Measurements from ENCODE around the gene JAM2. TPM values are rescaled to one million over a fixed set of nuclear protein-coding genes. Genes with fewer than 3 reads are reported as not detected.
A peak's percentile ranks its signal among the peaks of the same experiment; 100 is the strongest.

The JAM2 gene
- total and polyA plus RNA-seq, 5 donors from 2014 or later = 0.08 to 0.39 (median 0.24) TPM; not detected in 2

DNA sequence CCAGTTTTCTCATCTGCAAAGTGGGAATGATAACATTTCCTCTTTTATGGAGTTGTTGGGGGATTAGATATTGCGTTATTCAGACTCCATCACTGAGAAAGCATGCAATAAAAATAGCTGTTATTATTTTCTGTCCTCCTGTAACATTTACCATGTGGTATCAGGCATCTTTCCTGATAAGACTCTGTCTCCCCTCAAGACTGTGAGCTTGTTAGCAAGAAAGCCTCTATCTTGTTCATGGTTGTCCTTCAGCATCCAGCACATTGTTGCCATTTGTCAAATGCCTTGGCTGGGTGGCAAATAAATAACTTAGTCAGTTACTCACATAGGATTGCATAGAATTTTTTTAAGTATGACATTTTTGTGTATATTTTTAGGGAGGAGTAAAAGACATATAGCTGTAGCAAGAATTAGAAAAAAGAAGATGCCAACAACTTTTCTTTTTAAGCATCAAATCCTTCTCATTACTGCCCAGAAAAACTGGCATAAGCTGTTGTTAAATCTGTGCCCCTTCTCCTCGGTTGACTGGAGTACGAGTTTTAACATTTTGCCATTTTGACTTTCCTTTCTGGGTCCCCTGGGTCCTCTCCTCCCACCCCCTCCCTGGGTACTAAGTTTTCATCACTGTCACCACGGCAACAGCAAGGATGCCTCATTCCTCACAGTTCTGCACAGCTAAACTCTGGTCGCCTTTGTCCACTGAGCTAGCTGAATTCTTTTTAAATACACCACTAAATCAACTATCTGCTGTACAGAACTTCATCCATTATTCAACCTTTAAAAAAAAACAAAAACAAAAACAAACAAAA, 1.0 kb upstream of the JAM2 start:
- no peak for DNase-seq
- Histone ChIP-seq H3K36me3 (ENCODE audit: control insufficient read depth, insufficient read depth, low read length) (no peaks in the 10 kb centered on the region), H3K4me3 (ENCODE audit: low read depth, low read length) (no peak overlapping the region), H3K4me1 (ENCODE audit: control insufficient read depth, insufficient read depth, low read length, poor library complexity, severe bottlenecking) (peaks cover 20% of the 10 kb centered on the region), H3K27me3 (ENCODE audit: control insufficient read depth, insufficient read depth, low read length) (peaks cover 29% of the 10 kb centered on the region), H3K9me3 (ENCODE audit: control insufficient read depth in 2 of 2, low read length in 2 of 2) (no peaks in the 10 kb centered on the region), H3K27ac (ENCODE audit: insufficient read depth, low read length, poor library complexity, severe bottlenecking) (no peak overlapping the region)
- Mint-ChIP-seq H3K27me3 (peaks cover 55% of the 10 kb centered on the region), H3K9me3 (peaks cover 0 to 5% (median 0%) of the 10 kb centered on the region in 7 donors), H3K36me3 (no peaks in the 10 kb centered on the region), H3K4me3 (peak overlapping the region in 2 of 4 donors; percentile 8 to 66), H3K4me1 (peaks cover 0 to 19% (median 11%) of the 10 kb centered on the region in 4 donors), H3K27ac (no peak overlapping the region)
- no peak for ATAC-seq (ENCODE audit: low read depth in 2 of 2)

- no peaks in the 10 kb centered on the region for H3K36me3 Mint-ChIP-seq
- peaks cover 0 to 5% (median 0%) of the 10 kb centered on the region in 7 donors for H3K9me3 Mint-ChIP-seq
- ATAC-seq (ENCODE audit: low read depth in 2 of 2) (peak; percentile 74 to 80), DNase-seq (peak; percentile 24 to 39 (median 37))
- no peak overlapping the region for H3K27ac Mint-ChIP-seq
- Histone ChIP-seq H3K4me1 (ENCODE audit: control insufficient read depth, insufficient read depth, low read length, poor library complexity, severe bottlenecking) (peaks cover 20% of the 10 kb centered on the region), H3K4me3 (ENCODE audit: low read depth, low read length) (peak overlapping the region; percentile 34), H3K27ac (ENCODE audit: insufficient read depth, low read length, poor library complexity, severe bottlenecking) (no peak overlapping the region), H3K27me3 (ENCODE audit: control insufficient read depth, insufficient read depth, low read length) (peaks cover 31% of the 10 kb centered on the region), H3K36me3 (ENCODE audit: control insufficient read depth, insufficient read depth, low read length) (no peaks in the 10 kb centered on the region), H3K9me3 (ENCODE audit: control insufficient read depth in 2 of 2, low read length in 2 of 2) (no peaks in the 10 kb centered on the region)
- peak overlapping the region; percentile 63 to 88 (median 76) for H3K4me3 Mint-ChIP-seq
- peaks cover 0 to 19% (median 11%) of the 10 kb centered on the region in 4 donors for H3K4me1 Mint-ChIP-seq
- peaks cover 58% of the 10 kb centered on the region for H3K27me3 Mint-ChIP-seq
These were observed 618 bp downstream of the JAM2 start for GRCh38 chr21:25639551-25640201.

GRCh38 chr21:25640202-25640942, 1.3 kb downstream of the JAM2 start:
- peaks cover 0 to 5% (median 0%) of the 10 kb centered on the region in 7 donors for H3K9me3 Mint-ChIP-seq
- Histone ChIP-seq H3K27me3 (ENCODE audit: control insufficient read depth, insufficient read depth, low read length) (peaks cover 31% of the 10 kb centered on the region), H3K27ac (ENCODE audit: insufficient read depth, low read length, poor library complexity, severe bottlenecking) (no peak overlapping the region), H3K9me3 (ENCODE audit: control insufficient read depth in 2 of 2, low read length in 2 of 2) (no peaks in the 10 kb centered on the region), H3K4me3 (ENCODE audit: low read depth, low read length) (peak overlapping the region; percentile 34), H3K4me1 (ENCODE audit: control insufficient read depth, insufficient read depth, low read length, poor library complexity, severe bottlenecking) (peaks cover 20% of the 10 kb centered on the region), H3K36me3 (ENCODE audit: control insufficient read depth, insufficient read depth, low read length) (no peaks in the 10 kb centered on the region)
- peaks cover 56% of the 10 kb centered on the region for H3K27me3 Mint-ChIP-seq
- H3K4me1 Mint-ChIP-seq = peaks cover 0 to 19% (median 11%) of the 10 kb centered on the region in 4 donors
- ATAC-seq (ENCODE audit: low read depth in 2 of 2) = peak in 1 of 2 donors; percentile 15
- no peaks in the 10 kb centered on the region for H3K36me3 Mint-ChIP-seq
- peak overlapping the region; percentile 63 to 88 (median 76) for H3K4me3 Mint-ChIP-seq
- peak in 1 of 3 donors; percentile 4 for DNase-seq
- peak overlapping the region; percentile 3 to 96 (median 48) for H3K27ac Mint-ChIP-seq

GRCh38 chr21:25640943-25641292, 1.9 kb downstream of the JAM2 start:
- Mint-ChIP-seq H3K36me3 (no peaks in the 10 kb centered on the region), H3K27ac (peak overlapping the region in 2 of 3 donors; percentile 3 to 48), H3K4me1 (peaks cover 0 to 19% (median 11%) of the 10 kb centered on the region in 4 donors), H3K4me3 (peak overlapping the region; percentile 63 to 88 (median 73)), H3K9me3 (peaks cover 0 to 5% (median 0%) of the 10 kb centered on the region in 7 donors), H3K27me3 (peaks cover 56% of the 10 kb centered on the region)
- Histone ChIP-seq H3K4me3 (ENCODE audit: low read depth, low read length) (no peak overlapping the region), H3K9me3 (ENCODE audit: control insufficient read depth in 2 of 2, low read length in 2 of 2) (no peaks in the 10 kb centered on the region), H3K4me1 (ENCODE audit: control insufficient read depth, insufficient read depth, low read length, poor library complexity, severe bottlenecking) (peaks cover 20% of the 10 kb centered on the region), H3K27ac (ENCODE audit: insufficient read depth, low read length, poor library complexity, severe bottlenecking) (no peak overlapping the region), H3K36me3 (ENCODE audit: control insufficient read depth, insufficient read depth, low read length) (no peaks in the 10 kb centered on the region), H3K27me3 (ENCODE audit: control insufficient read depth, insufficient read depth, low read length) (peaks cover 27% of the 10 kb centered on the region)
- no peak for ATAC-seq (ENCODE audit: low read depth in 2 of 2)
- no peak for DNase-seq

DNA sequence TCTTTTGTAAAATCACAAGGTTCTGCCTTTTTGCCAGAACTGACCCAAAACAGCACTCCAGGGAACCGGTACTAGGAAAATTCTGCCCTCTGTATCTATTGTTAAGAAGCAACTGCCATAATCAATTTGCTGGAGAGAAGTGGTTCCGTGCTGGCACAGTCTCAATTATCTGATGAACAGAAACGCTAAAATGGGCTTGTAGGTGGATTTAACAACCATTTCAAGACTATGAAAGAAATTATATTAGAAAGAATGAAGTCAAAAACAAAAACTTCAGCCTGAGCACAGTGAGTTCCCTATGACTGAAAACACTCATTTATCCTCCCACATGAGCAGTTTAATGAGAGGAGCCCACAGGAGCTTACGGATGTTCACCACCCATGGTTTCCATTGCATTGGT, 4.4 kb downstream of the JAM2 start:
- Histone ChIP-seq H3K4me1 (ENCODE audit: control insufficient read depth, insufficient read depth, low read length, poor library complexity, severe bottlenecking) (peaks cover 20% of the 10 kb centered on the region), H3K27me3 (ENCODE audit: control insufficient read depth, insufficient read depth, low read length) (peaks cover 10% of the 10 kb centered on the region), H3K36me3 (ENCODE audit: control insufficient read depth, insufficient read depth, low read length) (no peaks in the 10 kb centered on the region), H3K27ac (ENCODE audit: insufficient read depth, low read length, poor library complexity, severe bottlenecking) (no peak overlapping the region), H3K4me3 (ENCODE audit: low read depth, low read length) (no peak overlapping the region), H3K9me3 (ENCODE audit: control insufficient read depth in 2 of 2, low read length in 2 of 2) (no peaks in the 10 kb centered on the region)
- peaks cover 36% of the 10 kb centered on the region for H3K27me3 Mint-ChIP-seq
- H3K4me1 Mint-ChIP-seq = peaks cover 0 to 15% (median 10%) of the 10 kb centered on the region in 4 donors
- no peaks in the 10 kb centered on the region for H3K36me3 Mint-ChIP-seq
- no peak overlapping the region for H3K4me3 Mint-ChIP-seq
- no peak for DNase-seq
- H3K27ac Mint-ChIP-seq = no peak overlapping the region
- H3K9me3 Mint-ChIP-seq = peaks cover 0 to 3% (median 0%) of the 10 kb centered on the region in 7 donors
- no peak for ATAC-seq (ENCODE audit: low read depth in 2 of 2)

GRCh38 chr21:25646474-25646873, 7.4 kb downstream of the JAM2 start:
- Mint-ChIP-seq H3K4me3 (no peak overlapping the region), H3K27ac (no peak overlapping the region), H3K4me1 (no peaks in the 10 kb centered on the region), H3K27me3 (peaks cover 19% of the 10 kb centered on the region), H3K9me3 (peaks cover 0 to 3% (median 0%) of the 10 kb centered on the region in 7 donors), H3K36me3 (no peaks in the 10 kb centered on the region)
- H3K27ac ChIP-seq (ENCODE audit: insufficient read depth, low read length, poor library complexity, severe bottlenecking) = no peak overlapping the region
- no peak for ATAC-seq (ENCODE audit: low read depth in 2 of 2)
- H3K36me3 ChIP-seq (ENCODE audit: control insufficient read depth, insufficient read depth, low read length) = no peaks in the 10 kb centered on the region
- DNase-seq = no peak
- peaks cover 8% of the 10 kb centered on the region for H3K27me3 ChIP-seq (ENCODE audit: control insufficient read depth, insufficient read depth, low read length)
- H3K9me3 ChIP-seq (ENCODE audit: control insufficient read depth in 2 of 2, low read length in 2 of 2) = no peaks in the 10 kb centered on the region
- no peaks in the 10 kb centered on the region for H3K4me1 ChIP-seq (ENCODE audit: control insufficient read depth, insufficient read depth, low read length, poor library complexity, severe bottlenecking)
- no peak overlapping the region for H3K4me3 ChIP-seq (ENCODE audit: low read depth, low read length)

DNA sequence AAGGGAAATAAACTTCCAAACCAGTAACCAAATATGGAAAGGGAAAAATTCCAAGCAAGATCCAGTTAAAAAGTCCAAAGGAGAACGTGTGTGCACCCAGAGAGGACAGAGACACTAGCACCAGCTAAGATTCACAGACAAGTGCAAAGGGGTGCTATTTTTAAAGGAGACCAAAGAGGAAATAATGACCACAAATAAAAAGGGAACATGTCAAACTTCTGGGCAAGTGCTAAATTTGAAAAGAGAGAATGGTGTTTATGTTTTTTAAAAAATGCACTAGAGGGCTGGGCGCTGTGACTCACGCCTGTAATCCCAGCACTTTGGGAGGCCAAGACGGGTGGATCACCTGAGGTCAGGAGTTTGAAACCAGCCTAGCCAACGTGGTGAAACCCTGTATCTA, 8.6 kb downstream of the JAM2 start:
- H3K27me3 Mint-ChIP-seq = peaks cover 10% of the 10 kb centered on the region
- Histone ChIP-seq H3K9me3 (ENCODE audit: control insufficient read depth in 2 of 2, low read length in 2 of 2) (no peaks in the 10 kb centered on the region), H3K4me1 (ENCODE audit: control insufficient read depth, insufficient read depth, low read length, poor library complexity, severe bottlenecking) (no peaks in the 10 kb centered on the region), H3K4me3 (ENCODE audit: low read depth, low read length) (no peak overlapping the region), H3K27me3 (ENCODE audit: control insufficient read depth, insufficient read depth, low read length) (peaks cover 3% of the 10 kb centered on the region), H3K27ac (ENCODE audit: insufficient read depth, low read length, poor library complexity, severe bottlenecking) (no peak overlapping the region), H3K36me3 (ENCODE audit: control insufficient read depth, insufficient read depth, low read length) (no peaks in the 10 kb centered on the region)
- ATAC-seq (ENCODE audit: low read depth in 2 of 2) = no peak
- DNase-seq = no peak
- no peaks in the 10 kb centered on the region for H3K36me3 Mint-ChIP-seq
- no peak overlapping the region for H3K4me3 Mint-ChIP-seq
- no peaks in the 10 kb centered on the region for H3K4me1 Mint-ChIP-seq
- H3K27ac Mint-ChIP-seq = no peak overlapping the region
- H3K9me3 Mint-ChIP-seq = peaks cover 0 to 2% (median 0%) of the 10 kb centered on the region in 7 donors
